ENCODE data around the gene CACNA1B. TPM values are rescaled to one million over a fixed set of nuclear protein-coding genes. Genes with fewer than 3 reads are reported as not detected.
"Not testable (repeated sequence)": the region's sequence is repeated elsewhere in the genome, so short reads cannot be mapped to it uniquely, and the experiment has no call there.

The CACNA1B gene
- total RNA-seq, 1 donor from 2014 or later: 0.41 TPM

DNA sequence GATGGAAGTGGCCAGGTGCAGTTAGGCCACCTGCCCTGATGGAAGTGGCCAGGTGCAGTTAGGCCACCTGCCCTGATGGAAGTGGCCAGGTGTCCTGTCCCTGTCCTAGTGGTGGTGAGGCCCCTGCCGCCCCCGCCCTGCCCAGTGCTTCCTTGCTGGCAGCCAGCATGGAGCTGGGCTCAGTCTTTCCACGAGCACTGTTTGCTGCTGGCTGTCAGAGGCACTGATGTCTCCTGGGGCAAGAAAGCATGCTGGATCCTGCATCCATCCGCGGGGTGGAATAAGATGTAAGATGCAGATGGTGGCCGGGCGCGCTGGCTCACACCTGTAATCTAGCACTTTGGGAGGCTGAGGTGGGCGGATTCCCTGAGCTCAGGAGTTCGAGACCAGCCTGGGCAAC lies 141.9 kb downstream of the CACNA1B start:
- intact Hi-C loops (cut with DNase I); DNase-seq (ENCODE audit: missing footprints): not testable (repeated sequence)

DNA sequence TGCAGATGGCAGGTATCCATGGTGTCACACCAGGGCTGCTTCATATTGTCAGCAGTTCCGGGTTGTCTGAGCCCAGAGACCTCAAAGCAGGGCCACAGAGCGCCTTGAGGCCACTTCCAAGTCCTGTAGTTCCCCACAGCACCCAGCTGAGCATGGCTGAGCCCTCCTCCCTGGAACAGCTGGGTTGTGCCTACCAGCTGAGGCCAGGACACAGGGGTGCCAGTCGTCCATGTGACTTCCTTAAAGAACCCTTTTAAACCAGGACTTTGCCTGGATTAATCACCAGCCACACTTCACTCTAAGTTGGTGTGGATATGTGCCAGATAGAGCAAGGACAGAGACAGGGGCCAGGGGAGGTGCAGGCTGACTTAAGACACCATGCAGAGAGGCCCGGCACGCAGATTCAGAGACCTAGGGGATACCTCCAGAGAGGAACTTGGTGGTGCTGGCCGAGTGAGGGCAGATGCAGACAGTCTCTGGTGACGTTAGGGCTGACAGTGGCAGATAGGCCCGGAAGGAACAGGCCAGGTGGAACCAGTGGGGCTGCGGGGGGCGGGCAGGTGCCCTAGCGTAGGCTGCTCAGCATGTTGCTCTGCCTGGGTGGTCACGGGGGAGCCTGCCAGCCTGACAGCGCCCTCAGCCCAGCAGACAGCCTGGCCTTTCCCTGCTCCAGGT lies 142.7 kb downstream of the CACNA1B start:
- DNase-seq (ENCODE audit: missing footprints): no peak
- no peak for ATAC-seq
- intact Hi-C loops (cut with DNase I): no loop called here

More for the DNA sequence above, 141.9 kb downstream of the CACNA1B start:
- not testable (repeated sequence) for ATAC-seq

DNA sequence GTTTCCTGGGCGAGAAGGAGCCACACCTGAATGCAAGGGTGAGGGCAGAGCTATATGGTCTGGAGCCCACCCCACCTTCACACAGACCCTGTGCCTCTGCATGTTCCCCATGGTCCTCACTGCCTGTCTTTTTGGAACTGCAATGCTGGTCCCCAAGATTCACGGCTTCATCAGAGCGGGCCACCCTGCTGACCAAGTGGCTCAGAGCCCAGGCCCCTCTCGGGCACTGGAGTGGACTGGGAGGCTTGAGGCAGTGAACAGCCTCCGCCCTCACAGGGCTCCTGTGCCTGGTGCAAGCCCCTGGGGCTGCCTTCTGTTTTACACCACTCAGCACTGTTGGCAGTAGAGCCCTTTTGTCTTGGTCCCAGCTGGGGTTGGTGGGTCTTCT lies 143.2 kb downstream of the CACNA1B start:
- DNase-seq (ENCODE audit: missing footprints) (no peak), ATAC-seq (no peak)
- intact Hi-C loops (cut with DNase I): no loop called here

DNA sequence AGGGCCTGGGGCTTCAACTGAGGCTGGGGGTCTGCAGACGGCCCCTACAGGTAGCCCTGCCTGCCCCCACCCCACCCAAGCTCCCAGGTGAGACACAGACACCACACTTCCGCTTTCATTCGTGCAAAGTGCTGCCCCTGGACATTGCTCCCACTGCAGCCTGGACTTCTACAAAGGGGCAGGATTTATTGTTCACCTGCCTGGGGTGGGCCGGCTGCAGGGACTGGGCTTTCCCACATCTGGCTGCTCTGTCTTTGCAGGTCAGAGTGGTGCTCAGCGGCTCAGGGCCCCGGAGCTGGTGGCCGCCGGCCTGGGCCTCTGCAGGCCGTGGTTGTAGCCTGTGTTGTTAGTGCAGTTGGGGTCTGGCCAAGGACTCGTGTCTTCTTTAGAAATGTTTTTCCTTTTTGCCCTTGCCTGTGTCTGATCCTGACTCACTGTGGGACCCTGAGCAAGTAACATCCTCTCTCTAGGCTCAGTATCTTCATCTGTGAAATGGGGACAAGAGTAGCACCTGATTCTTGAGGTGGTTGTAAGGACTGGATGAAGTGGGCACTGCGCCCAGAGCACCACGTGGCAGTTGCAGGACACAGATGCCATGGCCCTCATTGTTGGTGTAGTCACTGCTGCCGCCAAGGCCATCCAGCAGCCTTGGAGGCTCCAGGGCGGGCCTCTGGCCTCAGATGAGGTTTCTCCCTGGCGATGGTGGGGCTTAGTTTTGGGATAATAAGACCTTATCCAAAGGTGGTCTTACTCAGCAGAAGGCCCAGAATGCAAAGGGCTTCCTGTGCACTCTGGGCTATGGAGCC lies 143.9 kb downstream of the CACNA1B start:
- intact Hi-C loops (cut with DNase I): no loop called here
- no peak for ATAC-seq
- DNase-seq (ENCODE audit: missing footprints): no peak

DNA sequence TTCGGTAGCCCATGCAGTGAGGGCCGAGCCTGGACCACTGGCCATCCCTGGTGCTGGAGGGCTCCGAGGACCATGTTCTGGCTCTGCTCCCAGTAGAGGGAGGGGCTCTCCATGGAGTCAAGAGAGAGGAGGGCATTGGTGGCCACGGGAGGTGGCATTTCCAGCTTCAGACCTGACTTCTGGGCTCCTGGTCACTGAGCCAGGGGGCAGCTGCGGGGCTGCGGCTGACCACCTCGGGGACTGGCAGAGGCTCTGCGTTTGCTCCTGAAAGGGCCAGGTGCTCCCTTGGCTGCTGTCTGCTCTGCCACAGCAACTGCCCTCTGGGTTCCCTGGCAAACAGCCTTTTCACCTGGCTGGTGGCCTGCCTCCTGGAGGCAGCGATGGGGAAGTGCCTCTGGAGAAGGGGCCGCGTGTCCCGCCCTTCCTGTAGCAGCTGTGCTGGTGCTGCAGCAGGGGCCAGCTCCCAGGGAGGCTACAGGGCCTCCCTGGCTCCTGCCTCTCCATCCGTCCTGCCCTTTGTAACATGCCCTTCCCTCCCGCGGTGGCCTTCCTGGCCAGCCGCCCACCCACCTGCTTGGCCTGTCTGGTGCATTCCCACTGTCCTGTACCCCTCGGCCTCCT lies 144.6 kb downstream of the CACNA1B start:
- ATAC-seq: no peak
- no peak for DNase-seq (ENCODE audit: missing footprints)
- intact Hi-C loops (cut with DNase I): no loop called here

DNA sequence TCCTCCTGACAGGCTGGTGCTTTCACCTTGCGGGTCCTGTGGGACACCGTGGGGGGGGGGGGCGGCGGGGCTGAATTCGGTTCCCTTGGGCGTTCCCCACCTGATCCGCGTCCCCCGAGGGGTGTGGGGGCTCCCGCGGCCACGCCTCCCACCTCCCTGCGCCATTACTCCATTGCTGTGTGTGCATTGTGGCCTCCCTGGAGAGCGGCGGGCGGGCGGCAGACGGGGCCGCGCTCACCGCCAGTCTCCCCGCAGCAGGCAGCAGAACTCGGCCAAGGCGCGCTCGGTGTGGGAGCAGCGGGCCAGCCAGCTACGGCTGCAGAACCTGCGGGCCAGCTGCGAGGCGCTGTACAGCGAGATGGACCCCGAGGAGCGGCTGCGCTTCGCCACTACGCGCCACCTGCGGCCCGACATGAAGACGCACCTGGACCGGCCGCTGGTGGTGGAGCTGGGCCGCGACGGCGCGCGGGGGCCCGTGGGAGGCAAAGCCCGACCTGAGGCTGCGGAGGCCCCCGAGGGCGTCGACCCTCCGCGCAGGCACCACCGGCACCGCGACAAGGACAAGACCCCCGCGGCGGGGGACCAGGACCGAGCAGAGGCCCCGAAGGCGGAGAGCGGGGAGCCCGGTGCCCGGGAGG lies 145.3 kb downstream of the CACNA1B start:
- no peak for DNase-seq (ENCODE audit: missing footprints)
- intact Hi-C loops (cut with DNase I): no loop called here
- ATAC-seq: peak; percentile 16

DNA sequence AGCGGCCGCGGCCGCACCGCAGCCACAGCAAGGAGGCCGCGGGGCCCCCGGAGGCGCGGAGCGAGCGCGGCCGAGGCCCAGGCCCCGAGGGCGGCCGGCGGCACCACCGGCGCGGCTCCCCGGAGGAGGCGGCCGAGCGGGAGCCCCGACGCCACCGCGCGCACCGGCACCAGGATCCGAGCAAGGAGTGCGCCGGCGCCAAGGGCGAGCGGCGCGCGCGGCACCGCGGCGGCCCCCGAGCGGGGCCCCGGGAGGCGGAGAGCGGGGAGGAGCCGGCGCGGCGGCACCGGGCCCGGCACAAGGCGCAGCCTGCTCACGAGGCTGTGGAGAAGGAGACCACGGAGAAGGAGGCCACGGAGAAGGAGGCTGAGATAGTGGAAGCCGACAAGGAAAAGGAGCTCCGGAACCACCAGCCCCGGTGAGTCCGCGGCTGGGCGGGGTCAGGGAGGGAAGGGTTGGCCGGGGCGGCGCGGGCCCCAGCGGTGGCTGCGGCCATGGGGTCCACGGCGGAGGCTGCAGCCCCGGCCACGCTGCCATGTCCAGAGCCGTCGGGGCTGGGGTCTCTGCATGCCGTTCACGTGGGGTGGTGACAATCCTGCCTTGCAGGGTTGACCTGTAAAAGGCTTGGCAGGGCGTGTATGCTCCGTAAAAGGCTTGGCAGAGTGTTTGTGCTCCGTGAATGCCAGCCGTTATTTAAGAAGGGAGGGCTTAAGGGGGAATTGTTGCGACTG lies 146.0 kb downstream of the CACNA1B start:
- no peak for DNase-seq (ENCODE audit: missing footprints)
- intact Hi-C loops (cut with DNase I): no loop called here

DNA sequence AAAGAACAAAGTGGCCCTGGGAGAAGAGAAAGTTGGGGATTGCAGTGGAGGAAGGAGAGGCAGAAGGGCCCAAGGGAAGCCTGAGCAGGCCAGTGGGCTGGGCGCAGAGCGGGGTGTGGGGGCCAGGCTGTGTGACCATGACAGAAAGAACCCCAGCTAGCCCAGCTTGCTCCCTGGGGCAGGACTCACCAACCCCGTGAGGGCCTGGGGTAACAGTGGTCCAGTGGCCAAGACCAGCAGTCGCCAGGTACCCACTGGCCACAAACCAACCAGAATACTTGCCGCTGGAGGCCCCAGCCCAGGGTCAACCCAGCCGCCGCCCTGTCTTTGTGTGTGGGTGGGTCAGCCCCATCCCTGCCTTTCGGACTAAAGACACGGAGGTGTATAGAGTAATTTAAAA lies 146.5 kb downstream of the CACNA1B start:
- ATAC-seq (no peak), DNase-seq (ENCODE audit: missing footprints) (no peak)
- intact Hi-C loops (cut with DNase I): no loop called here

More for the DNA sequence above, 146.0 kb downstream of the CACNA1B start:
- no peak for ATAC-seq

DNA sequence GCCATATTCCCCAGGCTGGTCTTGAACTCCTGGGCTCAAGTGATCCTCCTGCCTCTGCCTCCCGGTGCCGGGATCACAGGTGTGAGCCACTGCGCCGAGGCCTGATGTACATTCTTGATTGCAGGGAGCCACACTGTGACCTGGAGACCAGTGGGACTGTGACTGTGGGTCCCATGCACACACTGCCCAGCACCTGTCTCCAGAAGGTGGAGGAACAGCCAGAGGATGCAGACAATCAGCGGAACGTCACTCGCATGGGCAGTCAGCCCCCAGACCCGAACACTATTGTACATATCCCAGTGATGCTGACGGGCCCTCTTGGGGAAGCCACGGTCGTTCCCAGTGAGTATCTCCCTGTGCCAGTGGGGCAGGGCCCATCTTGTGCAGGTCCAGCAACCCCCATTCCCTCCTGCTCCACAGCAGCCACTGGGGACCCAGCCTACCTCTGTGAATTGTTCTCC lies 147.3 kb downstream of the CACNA1B start:
- intact Hi-C loops (cut with DNase I): no loop called here
- DNase-seq (ENCODE audit: missing footprints) (no peak), ATAC-seq (no peak)

DNA sequence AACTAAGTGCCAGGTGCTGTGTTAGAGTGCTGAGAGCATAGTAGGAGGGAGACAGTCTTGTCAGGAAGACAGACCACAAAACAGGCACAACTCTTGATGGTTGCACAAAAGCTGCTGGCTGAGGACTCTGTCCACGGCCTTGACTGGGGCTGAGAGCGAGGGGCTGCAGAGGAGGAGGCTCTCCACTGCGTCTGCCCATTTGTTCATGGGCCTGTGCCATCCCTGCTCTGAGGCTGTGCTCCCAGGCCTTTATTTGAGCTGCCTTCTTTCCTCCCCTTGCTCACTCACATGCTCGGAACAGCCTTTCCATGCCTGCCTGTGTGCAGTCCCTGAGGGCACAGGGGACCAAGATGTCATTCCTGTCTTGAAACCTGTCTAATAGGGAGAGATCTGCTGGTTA lies 147.8 kb downstream of the CACNA1B start:
- DNase-seq (ENCODE audit: missing footprints) (no peak), ATAC-seq (no peak)
- intact Hi-C loops (cut with DNase I): no loop called here

DNA sequence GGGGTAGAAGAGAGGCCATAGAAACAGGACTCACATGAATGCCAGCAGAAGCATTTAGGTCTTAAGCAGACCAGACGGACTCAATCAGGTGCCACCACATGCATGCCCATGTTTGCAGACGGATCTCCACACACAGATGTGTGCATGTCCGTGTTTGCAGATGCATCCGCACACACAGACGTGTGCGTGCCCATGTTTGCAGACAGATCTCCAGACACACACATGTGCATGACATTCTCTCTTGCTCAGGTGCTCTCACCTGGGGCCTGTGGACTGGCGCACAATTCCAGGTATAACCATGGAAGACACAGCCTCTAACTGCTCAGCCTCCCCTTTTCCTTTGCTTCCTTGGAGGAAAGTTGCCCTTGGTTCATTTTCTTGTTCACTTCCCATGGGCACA lies 148.3 kb downstream of the CACNA1B start:
- ATAC-seq (no peak), DNase-seq (ENCODE audit: missing footprints) (no peak)
- intact Hi-C loops (cut with DNase I): no loop called here

DNA sequence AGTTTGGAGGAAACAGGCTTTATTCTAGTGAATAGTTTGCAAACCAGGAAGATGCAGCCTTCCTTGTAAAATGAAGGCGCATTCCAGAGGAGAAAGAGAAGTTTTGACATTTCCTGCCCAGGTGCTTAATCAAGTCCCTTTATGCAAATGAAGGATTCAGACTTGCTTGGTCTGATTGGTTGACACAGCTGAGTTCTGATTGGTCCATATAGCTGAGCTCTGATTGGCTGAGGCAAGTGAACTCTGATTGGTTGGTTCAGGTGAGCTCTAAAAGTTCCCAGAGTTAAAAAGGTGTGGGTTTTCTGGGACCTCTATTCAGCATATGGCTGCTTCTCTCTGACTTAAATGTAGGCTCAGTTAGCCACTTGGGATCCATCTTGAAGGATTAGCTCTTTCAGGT lies 151.0 kb downstream of the CACNA1B start:
- ATAC-seq (no peak), DNase-seq (ENCODE audit: missing footprints) (no peak)
- intact Hi-C loops (cut with DNase I): no loop called here

DNA sequence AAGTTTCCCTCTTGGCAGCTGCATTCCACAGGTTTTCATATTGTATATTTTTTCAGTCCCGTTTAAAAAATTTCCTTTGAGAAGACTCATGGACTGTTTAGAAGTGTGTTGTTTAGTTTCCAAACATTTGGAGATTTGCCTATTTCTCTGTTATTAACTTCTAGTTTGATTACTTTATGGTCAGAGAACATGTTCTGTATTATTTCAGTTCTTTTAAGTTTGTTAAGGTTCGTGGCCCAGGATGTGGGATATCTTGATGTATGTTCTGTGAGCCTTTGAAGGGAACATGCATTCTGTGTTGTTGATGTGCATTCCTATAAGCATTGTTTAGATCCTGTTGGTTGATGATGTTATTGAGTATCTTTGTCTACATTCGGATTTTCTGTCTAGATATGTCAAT lies 153.6 kb downstream of the CACNA1B start:
- ATAC-seq: no peak
- no peak for DNase-seq (ENCODE audit: missing footprints)
- intact Hi-C loops (cut with DNase I): no loop called here

DNA sequence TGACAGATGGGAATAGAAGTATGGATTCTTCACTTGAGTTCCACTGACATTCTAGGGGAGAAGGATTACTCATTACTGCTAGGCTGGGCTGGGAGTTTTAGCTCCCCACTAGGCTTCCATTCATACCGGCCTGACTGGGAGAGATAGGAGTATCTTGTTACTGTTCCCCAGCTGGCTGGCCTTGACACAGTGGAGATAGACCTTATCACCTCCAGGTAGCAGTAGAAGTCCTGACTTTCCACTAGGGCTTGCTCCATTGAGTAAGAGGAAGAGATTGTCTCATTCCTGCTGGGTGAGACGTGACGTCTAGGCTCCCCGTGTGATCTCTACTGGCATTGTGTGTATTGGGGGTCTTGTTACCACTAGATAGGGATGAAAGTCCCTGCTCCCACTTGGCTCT lies 156.4 kb downstream of the CACNA1B start:
- no peak for DNase-seq (ENCODE audit: missing footprints)
- intact Hi-C loops (cut with DNase I): no loop called here

DNA sequence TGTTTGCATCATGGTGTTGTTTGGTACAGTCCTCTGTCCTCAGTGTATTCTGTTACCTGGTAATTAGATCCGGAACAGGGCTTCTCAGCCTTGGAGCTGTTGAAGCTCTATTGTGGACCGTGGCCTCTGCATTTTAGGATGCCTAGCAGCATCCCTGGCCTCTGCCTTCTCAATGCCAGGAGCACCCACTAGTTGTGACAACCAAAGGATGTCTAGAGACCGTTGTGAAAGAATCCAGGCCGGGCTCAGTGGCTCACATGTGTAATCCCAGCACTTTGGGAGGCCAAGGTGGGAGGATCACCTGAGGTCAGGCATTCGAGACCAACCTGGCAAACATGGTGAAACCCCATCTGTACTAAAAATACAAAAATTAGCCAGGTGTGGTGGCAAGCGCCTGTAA lies 159.6 kb downstream of the CACNA1B start:
- DNase-seq (ENCODE audit: missing footprints) (no peak), ATAC-seq (no peak)
- intact Hi-C loops (cut with DNase I): no loop called here

More for the DNA sequence above, 156.4 kb downstream of the CACNA1B start:
- no peak for ATAC-seq

DNA sequence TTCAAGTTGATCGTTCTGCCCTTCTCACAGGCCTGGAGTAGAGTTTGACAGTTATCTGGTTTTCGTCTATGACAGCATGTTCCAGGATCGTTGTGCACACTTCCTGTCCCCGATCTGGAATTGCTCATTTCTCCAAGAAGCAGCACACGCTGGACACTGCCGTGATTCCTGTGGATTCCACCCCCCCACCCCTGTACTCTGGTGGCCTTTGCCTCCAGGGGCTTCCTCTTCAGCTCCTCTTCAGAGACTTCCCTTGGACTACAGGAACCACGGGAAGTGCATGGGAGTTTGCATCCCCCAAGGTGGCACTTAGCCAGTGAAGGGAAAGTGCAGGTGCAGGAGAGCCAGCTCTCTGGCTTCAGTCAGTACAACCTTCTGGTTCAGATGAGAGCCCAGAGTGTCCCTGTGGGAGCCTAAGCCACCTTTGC lies 160.7 kb downstream of the CACNA1B start:
- ATAC-seq (peak; percentile 84), DNase-seq (ENCODE audit: missing footprints) (no peak)
- intact Hi-C loops (cut with DNase I): no loop called here

DNA sequence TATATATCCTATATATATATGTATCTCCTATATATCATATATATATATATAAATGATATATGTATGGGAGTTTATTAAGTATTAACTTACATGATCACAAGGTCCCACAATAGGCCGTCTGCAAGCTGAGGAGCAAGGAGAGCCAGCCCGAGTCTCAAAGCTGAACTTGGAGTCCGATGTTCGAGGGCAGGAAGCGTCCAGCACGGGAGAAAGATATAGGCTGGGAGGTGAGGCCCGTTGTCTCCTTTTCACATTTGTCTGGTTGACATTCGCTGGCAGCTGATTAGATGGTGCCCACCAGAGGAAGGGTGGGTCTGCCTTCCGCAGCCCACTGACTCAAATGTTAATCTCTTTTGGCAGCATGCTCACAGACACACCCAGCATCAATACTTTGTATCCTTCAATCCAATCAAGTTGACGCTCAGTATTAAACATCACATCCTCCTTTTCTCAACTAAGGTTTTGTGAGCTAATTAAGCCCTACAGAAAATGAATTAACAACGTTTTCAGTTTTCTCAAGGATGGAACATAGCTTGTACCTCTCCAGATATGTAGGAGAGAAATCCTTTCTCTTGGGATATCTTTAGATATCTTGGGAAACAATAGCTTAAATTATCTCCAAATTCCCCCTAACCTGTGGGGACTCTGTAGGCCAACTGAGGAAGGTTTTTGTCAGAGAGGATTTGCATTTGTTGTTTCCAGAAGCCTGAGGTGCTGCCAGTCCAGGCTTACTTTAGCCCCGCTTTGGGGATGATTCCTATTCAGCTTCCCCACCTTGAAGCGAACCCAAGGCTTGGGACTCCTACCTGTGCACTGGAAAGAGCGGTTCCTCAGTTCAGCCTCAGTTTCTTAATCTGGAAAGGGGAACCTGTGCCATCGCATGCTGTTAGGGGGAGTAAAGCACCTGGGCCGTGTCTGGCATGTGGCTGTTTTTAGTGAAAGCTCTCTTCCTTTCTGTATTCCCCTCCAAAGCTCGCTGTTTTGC lies 163.2 kb downstream of the CACNA1B start:
- ATAC-seq: no peak
- no peak for DNase-seq (ENCODE audit: missing footprints)
- intact Hi-C loops (cut with DNase I): no loop called here

DNA sequence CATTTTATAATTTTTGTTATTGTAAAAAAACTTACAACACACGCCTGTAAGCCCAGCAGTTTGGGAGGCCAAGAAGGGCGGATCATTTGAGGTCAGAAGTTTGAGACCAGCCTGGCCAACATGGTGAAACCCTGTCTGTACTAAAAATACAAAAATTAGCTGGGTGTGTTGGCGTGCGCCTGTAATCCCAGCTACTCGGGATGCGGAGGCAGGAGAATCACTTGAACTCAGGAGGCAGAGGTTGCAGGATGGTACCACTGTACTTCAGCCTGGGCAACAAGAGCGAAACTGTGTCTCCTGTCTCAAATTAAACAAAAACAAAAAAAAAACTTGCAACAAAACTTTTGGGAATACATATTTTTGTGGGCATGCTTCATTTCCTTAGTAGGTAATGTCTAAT lies 164.6 kb downstream of the CACNA1B start:
- no peak for DNase-seq (ENCODE audit: missing footprints)
- intact Hi-C loops (cut with DNase I): no loop called here
- ATAC-seq: no peak

Measured in Right ventricle myocardium inferior (tissue), 1 donor.